Esophagus muscularis mucosa (tissue), 4 donors: ENCODE data around the gene NBEAL2. TPM values are rescaled to one million over a fixed set of nuclear protein-coding genes. Genes with fewer than 3 reads are reported as not detected.

ENCODE experiments used
- DNase-seq: peaks from one replicate; pipeline ENCODE4 v3.0.0-alpha.2; 2017; ENCODE audit errors: extremely low spot score
- H3K27ac ChIP-seq, 4 donors: fragments of 200-600 bp; sonication (generic); replicated peaks in 1 of 4; 1 replicate in 3 of 4; 2 replicates in 1 of 4; pipeline ENCODE4 v1.5.1; 2016 to 2019; ENCODE audit warnings: mild to moderate bottlenecking in 1 of 4
- H3K27me3 ChIP-seq, 4 donors: fragments of 200-600 bp; sonication (generic); one replicate each; pipeline versions ENCODE4 v1.5.1 to v1.6.0; 2016 to 2019
- H3K36me3 ChIP-seq, 4 donors: fragments of 200-600 bp; sonication (generic); one replicate each; pipeline ENCODE4 v1.5.1; 2016 to 2019
- H3K4me1 ChIP-seq, 4 donors: fragments of 200-600 bp; sonication (generic); one replicate each; pipeline ENCODE4 v1.5.1; 2016 to 2019
- H3K4me3 ChIP-seq, 4 donors: fragments of 200-600 bp; sonication (generic); 1 replicate in 2 of 4; 2 replicates in 2 of 4; pipeline ENCODE4 v1.5.1; 2016 to 2019; ENCODE audit warnings: mild to moderate bottlenecking in 4 of 4, moderate library complexity in 1 of 4
- H3K9me3 ChIP-seq, 4 donors: fragments of 200-600 bp; sonication (generic); 1 replicate in 3 of 4; 2 replicates in 1 of 4; pipeline ENCODE4 v1.5.1; 2016 to 2019
- CTCF ChIP-seq, 3 experiments: fragments of 200-600 bp in 2 of 3; fragments of 450-650 bp in 1 of 3; sonication (generic) in 2 of 3; IDR thresholded peaks; one replicate each; pipeline ENCODE4 v1.5.1; 2017 to 2019; ENCODE audit warnings: antibody characterized with exemption in 3 of 3, mild to moderate bottlenecking in 2 of 3, moderate library complexity in 1 of 3
- EP300 ChIP-seq: sonication (generic); formaldehyde crosslinking; IDR thresholded peaks from one replicate; pipeline ENCODE4 v1.6.1; 2017; ENCODE audit warnings: antibody characterized with exemption
- POLR2A ChIP-seq: fragments of 450-650 bp; IDR thresholded peaks from one replicate; pipeline ENCODE4 v1.6.1; 2017; ENCODE audit warnings: antibody characterized with exemption, moderate library complexity, mild to moderate bottlenecking, low read depth
- POLR2AphosphoS5 ChIP-seq, 2 donors: sonication (generic); formaldehyde crosslinking; IDR thresholded peaks; one replicate each; pipeline ENCODE4 v1.6.1; 2017; ENCODE audit warnings: antibody characterized with exemption in 2 of 2
- WGBS: methylation state at CpG from one replicate; pipeline ENCODE4 v1.1.5; 2018; 5-methylcytosine and 5-hydroxymethylcytosine counted together
- intact Hi-C: fragments of 100-400 bp; cut with DNase I; formaldehyde crosslinking; loops from one replicate; pipeline ENCODE4 v1.15.1; 2023
- total RNA-seq, 4 donors: library from RNA; depleted of rRNA; stranded (reverse); fragments of >200 nt; gene quantifications; one replicate each; pipeline versions ENCODE4 v1.1.0 to v1.2.1, GENCODE V29; 2016

NBEAL2 gene
- total RNA-seq, 4 donors from 2014 or later: 16.6 to 22.1 (median 21.2) TPM

GRCh38 chr3:46993986-46994385 lies 14.5 kb downstream of the NBEAL2 start:
- H3K4me3 ChIP-seq: no peak overlapping the region
- no peak for DNase-seq
- 93% methylated on average over 4 of the region's 7 CpGs for WGBS
- H3K27ac ChIP-seq: no peak overlapping the region
- H3K27me3 ChIP-seq: no peaks in the 10 kb centered on the region
- TF ChIP-seq CTCF (IDR thresholded peaks at IDR 0.05) (no peak), EP300 (no peak), POLR2AphosphoS5 (IDR thresholded peaks at IDR 0.05) (no peak), POLR2A (no peak)
- no peaks in the 10 kb centered on the region for H3K9me3 ChIP-seq
- intact Hi-C loops: no loop called here
- peaks cover 0 to 88% (median 63%) of the 10 kb centered on the region in 4 donors for H3K36me3 ChIP-seq
- H3K4me1 ChIP-seq: peaks cover 0 to 27% (median 13%) of the 10 kb centered on the region in 4 donors

GRCh38 chr3:46994801-46995731 lies 15.6 kb downstream of the NBEAL2 start:
- 97% methylated on average over 17 of the region's 29 CpGs for whole genome bisulfite sequencing
- Histone ChIP-seq H3K4me1 (peaks cover 0 to 17% (median 7%) of the 10 kb centered on the region in 4 donors), H3K36me3 (peaks cover 0 to 88% (median 63%) of the 10 kb centered on the region in 4 donors), H3K9me3 (no peaks in the 10 kb centered on the region), H3K4me3 (no peak overlapping the region), H3K27ac (no peak overlapping the region), H3K27me3 (no peaks in the 10 kb centered on the region)
- TF ChIP-seq CTCF (IDR thresholded peaks at IDR 0.05) (no peak), POLR2A (no peak), EP300 (no peak), POLR2AphosphoS5 (IDR thresholded peaks at IDR 0.05) (no peak)
- intact Hi-C loops: no loop called here
- no peak for DNase-seq

GRCh38 chr3:46995901-46996562 lies 16.6 kb downstream of the NBEAL2 start:
- Histone ChIP-seq H3K9me3 (no peaks in the 10 kb centered on the region), H3K4me1 (peaks cover 0 to 12% (median 7%) of the 10 kb centered on the region in 4 donors), H3K27me3 (no peaks in the 10 kb centered on the region), H3K36me3 (peaks cover 2 to 90% (median 72%) of the 10 kb centered on the region in 4 donors), H3K4me3 (no peak overlapping the region), H3K27ac (no peak overlapping the region)
- intact Hi-C loops: no loop called here
- WGBS: 92% methylated on average over 16 of the region's 22 CpGs
- DNase-seq: no peak
- TF ChIP-seq EP300 (no peak), POLR2A (no peak), POLR2AphosphoS5 (IDR thresholded peaks at IDR 0.05) (no peak), CTCF (IDR thresholded peaks at IDR 0.05) (no peak)

GRCh38 chr3:46996689-46997452 lies 17.4 kb downstream of the NBEAL2 start:
- H3K4me1 ChIP-seq: peaks cover 0 to 12% (median 7%) of the 10 kb centered on the region in 4 donors
- no peak overlapping the region for H3K27ac ChIP-seq
- no peaks in the 10 kb centered on the region for H3K9me3 ChIP-seq
- H3K4me3 ChIP-seq: no peak overlapping the region
- TF ChIP-seq CTCF (IDR thresholded peaks at IDR 0.05) (no peak), EP300 (no peak), POLR2A (no peak), POLR2AphosphoS5 (IDR thresholded peaks at IDR 0.05) (no peak)
- H3K27me3 ChIP-seq: no peaks in the 10 kb centered on the region
- DNase-seq: no peak
- intact Hi-C loops: no loop called here
- 80% methylated on average over 12 of the region's 12 CpGs for WGBS
- H3K36me3 ChIP-seq: peaks cover 11 to 90% (median 77%) of the 10 kb centered on the region in 4 donors
